Stimulated activated CD8-positive, alpha-beta memory T cell treated with anti-CD3 and anti-CD28 coated beads, Interleukin-12 subunit alpha, Interleukin-12 subunit beta, amount 100 ng/mL, for 1 hour (primary cell): ENCODE measurements around the gene PCDHA11.
"Not testable (repeated sequence)": the region's sequence is repeated elsewhere in the genome, so short reads cannot be mapped to it uniquely, and the experiment has no call there.

ENCODE experiments used
- DNase-seq: peaks from one replicate; pipeline ENCODE4 v3.0.0-alpha.2; 2020; ENCODE audit warnings: low read depth

The PCDHA11 gene, protein sequence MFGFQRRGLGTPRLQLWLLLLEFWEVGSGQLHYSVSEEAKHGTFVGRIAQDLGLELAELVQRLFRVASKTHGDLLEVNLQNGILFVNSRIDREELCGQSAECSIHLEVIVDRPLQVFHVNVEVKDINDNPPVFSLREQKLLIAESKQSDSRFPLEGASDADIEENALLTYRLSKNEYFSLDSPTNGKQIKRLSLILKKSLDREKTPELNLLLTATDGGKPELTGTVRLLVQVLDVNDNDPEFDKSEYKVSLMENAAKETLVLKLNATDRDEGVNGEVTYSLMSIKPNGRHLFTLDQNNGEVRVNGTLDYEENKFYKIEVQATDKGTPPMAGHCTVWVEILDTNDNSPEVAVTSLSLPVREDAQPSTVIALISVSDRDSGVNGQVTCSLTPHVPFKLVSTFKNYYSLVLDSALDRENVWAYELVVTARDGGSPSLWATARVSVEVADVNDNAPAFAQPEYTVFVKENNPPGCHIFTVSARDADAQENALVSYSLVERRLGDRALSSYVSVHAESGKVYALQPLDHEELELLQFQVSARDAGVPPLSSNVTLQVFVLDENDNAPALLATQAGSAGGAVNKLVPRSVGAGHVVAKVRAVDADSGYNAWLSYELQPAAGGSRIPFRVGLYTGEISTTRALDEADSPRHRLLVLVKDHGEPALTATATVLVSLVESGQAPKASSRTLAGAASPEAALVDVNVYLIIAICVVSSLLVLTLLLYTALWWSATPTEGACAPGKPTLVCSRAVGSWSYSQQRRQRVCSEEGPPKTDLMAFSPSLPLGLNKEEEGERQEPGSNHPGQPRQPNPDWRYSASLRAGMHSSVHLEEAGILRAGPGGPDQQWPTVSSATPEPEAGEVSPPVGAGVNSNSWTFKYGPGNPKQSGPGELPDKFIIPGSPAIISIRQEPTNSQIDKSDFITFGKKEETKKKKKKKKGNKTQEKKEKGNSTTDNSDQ

DNA sequence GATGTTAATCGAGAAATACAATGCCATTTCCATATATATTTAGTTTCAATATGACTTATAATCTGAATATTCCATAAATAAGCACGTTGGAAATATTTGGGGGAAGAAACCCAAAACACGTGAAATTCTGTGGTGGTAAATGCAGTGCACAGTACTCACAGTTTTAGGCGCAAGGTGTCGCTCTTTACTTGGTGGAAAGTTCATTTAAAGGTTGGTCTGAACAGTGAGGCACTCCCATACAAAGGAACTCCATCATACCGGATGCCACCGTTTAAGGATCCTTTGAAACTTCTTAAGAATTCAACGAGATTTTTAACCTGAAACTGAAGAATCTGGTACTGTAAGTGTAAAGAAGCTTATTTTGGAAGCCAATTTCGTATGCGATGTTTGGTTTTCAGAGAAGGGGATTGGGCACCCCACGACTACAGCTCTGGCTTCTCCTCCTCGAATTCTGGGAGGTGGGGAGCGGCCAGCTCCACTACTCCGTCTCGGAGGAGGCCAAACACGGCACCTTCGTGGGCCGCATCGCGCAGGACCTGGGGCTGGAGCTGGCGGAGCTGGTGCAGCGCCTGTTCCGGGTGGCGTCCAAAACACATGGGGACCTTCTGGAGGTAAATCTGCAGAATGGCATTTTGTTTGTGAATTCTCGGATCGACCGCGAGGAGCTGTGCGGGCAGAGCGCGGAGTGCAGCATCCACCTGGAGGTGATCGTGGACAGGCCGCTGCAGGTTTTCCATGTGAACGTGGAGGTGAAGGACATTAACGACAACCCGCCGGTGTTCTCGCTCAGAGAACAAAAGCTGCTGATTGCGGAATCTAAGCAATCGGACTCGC is at the start of gene PCDHA11:
PCDHA11 (plus strand) TSS at position 237 of the 834 bp plus-strand sequence; CDS start at position 384, 147 bp downstream.
- DNase-seq = no peak

GRCh38 chr5:140821375-140822280 is 47.1 kb upstream of the PCDHA11 start, which contains the start of gene PCDHA5:
Gene PCDHA5 (plus strand): TSS chr5:140821613.
- no peak for DNase-seq

DNA sequence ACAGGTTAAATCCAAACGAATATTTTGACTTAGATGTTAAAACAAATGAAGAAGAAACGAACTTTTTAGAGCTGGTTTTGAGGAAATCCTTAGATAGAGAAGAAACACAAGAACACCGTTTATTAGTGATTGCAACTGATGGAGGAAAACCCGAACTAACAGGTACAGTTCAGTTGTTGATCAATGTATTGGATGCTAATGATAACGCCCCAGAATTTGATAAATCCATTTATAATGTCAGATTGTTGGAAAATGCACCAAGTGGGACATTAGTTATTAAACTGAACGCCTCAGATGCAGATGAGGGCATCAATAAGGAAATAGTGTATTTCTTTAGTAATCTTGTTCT is 46.5 kb upstream of the PCDHA11 start:
- no peak for DNase-seq

DNA sequence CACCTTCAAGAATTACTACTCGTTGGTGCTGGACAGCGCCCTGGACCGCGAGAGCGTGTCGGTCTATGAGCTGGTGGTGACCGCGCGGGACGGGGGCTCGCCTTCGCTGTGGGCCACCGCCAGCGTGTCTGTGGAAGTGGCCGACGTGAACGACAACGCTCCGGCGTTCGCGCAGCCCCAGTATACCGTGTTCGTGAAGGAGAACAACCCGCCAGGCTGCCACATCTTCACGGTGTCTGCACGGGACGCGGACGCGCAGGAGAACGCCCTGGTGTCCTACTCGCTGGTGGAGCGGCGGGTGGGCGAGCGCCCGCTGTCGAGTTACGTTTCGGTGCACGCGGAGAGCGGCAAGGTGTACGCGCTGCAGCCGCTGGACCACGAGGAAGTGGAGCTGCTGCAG is 45.8 kb upstream of the PCDHA11 start:
- not testable (repeated sequence) for DNase-seq

- DNase-seq = no peak
These were observed 45.3 kb upstream of the PCDHA11 start for GRCh38 chr5:140823475-140823874.

- no peak for DNase-seq
These were observed 40.9 kb upstream of the PCDHA11 start, which contains the start of gene PCDHA6 for GRCh38 chr5:140827704-140828361. Gene PCDHA6 (plus strand): TSS chr5:140827960. CDS start chr5:140828092, 132 bp downstream.

DNA sequence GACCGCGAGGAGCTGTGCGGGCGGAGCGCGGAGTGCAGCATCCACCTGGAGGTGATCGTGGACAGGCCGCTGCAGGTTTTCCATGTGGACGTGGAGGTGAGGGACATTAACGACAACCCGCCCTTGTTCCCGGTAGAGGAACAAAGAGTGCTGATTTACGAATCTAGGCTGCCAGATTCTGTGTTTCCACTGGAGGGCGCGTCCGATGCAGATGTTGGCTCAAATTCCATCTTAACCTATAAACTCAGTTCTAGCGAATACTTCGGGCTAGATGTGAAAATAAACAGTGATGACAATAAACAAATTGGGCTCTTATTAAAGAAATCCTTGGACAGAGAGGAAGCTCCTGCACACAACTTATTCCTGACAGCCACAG is 40.4 kb upstream of the PCDHA11 start:
- DNase-seq = no peak

GRCh38 chr5:140829511-140830501 is 39.0 kb upstream of the PCDHA11 start:
- not testable (repeated sequence) for DNase-seq

DNA sequence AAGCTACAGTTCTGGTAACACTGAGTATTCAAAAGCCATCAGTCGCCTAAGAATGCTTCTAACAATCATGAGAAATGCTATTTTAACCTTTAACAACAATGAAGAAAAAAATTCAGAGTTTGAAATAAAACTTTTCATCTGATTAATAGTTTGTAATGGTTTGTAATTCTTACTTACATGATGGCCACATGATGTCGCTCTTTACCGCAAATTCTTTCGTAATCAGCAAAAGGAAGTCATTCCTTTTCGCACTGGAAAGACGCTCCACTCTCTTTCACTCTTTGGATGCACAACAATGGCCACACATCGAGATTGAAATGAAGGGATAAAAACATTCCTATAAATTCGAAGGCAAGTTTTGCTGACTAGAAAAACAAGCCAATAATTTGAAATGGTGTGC is 34.8 kb upstream of the PCDHA11 start, which contains the start of gene PCDHA7:
PCDHA7 (plus strand) TSS at position 277 of the 400 bp plus-strand sequence; CDS start at position 392, 115 bp downstream.
- no peak for DNase-seq

GRCh38 chr5:140834439-140835008 is 34.2 kb upstream of the PCDHA11 start:
- not testable (repeated sequence) for DNase-seq

GRCh38 chr5:140835622-140836510 is 32.9 kb upstream of the PCDHA11 start:
- no peak for DNase-seq

GRCh38 chr5:140840978-140841962 is 27.5 kb upstream of the PCDHA11 start, which contains the start of gene PCDHA8:
Gene PCDHA8 (plus strand): TSS chr5:140841187. CDS start chr5:140841322, 135 bp downstream.
- DNase-seq = no peak

GRCh38 chr5:140842798-140843733 is 25.7 kb upstream of the PCDHA11 start:
- no peak for DNase-seq

- DNase-seq = not testable (repeated sequence)
These were observed 20.3 kb upstream of the PCDHA11 start, which contains the start of gene PCDHA9 for GRCh38 chr5:140848139-140849102. Gene PCDHA9 (plus strand): TSS chr5:140848382. CDS start chr5:140848496, 114 bp downstream.
